NT2/D1 (cell line): ENCODE measurements around the gene DAAM1.

Experiments
- DNase-seq: peaks from one replicate; pipeline ENCODE4 v3.0.0-alpha.2; 2011; ENCODE audit warnings: low read depth, low spot score
- H3K27me3 ChIP-seq: 2 replicates; pipeline ENCODE4 v1.6.0; 2011; ENCODE audit warnings: mild to moderate bottlenecking; ENCODE audit not compliant: insufficient read length, insufficient read depth
- H3K36me3 ChIP-seq: 2 replicates; pipeline ENCODE4 v1.6.1; 2011; ENCODE audit warnings: mild to moderate bottlenecking, low read length, mixed read lengths; ENCODE audit not compliant: insufficient read depth, insufficient read length
- H3K4me1 ChIP-seq: 2 replicates; pipeline ENCODE4 v1.5.1; 2011; ENCODE audit not compliant: insufficient read depth, insufficient read length
- H3K4me3 ChIP-seq: 2 replicates; pipeline ENCODE4 v1.5.1; 2011; ENCODE audit warnings: low read depth; ENCODE audit not compliant: insufficient read length
- H3K9ac ChIP-seq: 2 replicates; pipeline ENCODE4 v1.6.0; 2011; ENCODE audit warnings: low read depth; ENCODE audit not compliant: insufficient read length
- H3K9me3 ChIP-seq: 2 replicates; pipeline ENCODE4 v1.5.1; 2011; ENCODE audit warnings: mild to moderate bottlenecking, low read length; ENCODE audit not compliant: insufficient read depth
- SUZ12 ChIP-seq: IDR thresholded peaks from 2 replicates; pipeline ENCODE4 v1.6.1; 2011; ENCODE audit not compliant: insufficient read length, insufficient read depth; ENCODE audit errors: extremely low read depth
- YY1 ChIP-seq: IDR thresholded peaks from 2 replicates; pipeline ENCODE4 v1.6.1; 2011; ENCODE audit not compliant: insufficient read length, insufficient read depth
- ZNF274 ChIP-seq: IDR thresholded peaks from 2 replicates; pipeline ENCODE4 v1.6.1; 2011; ENCODE audit warnings: mild to moderate bottlenecking, low read depth, low read length

Gene DAAM1

GRCh38 chr14:59238216-59238615 is 49.7 kb downstream of the DAAM1 start:
- Histone ChIP-seq H3K36me3 (no peaks in the 10 kb centered on the region), H3K4me1 (no peaks in the 10 kb centered on the region), H3K4me3 (no peak overlapping the region), H3K9me3 (no peaks in the 10 kb centered on the region), H3K9ac (no peak overlapping the region), H3K27me3 (no peaks in the 10 kb centered on the region)
- DNase-seq: no peak
- no peak for TF ChIP-seq ZNF274
- no peak for TF ChIP-seq SUZ12
- TF ChIP-seq YY1: no peak

GRCh38 chr14:59239022-59239421 is 50.6 kb downstream of the DAAM1 start:
- H3K9me3 ChIP-seq: no peaks in the 10 kb centered on the region
- H3K4me3 ChIP-seq: no peak overlapping the region
- TF ChIP-seq YY1: no peak
- no peak for TF ChIP-seq ZNF274
- TF ChIP-seq SUZ12: no peak
- H3K36me3 ChIP-seq: no peaks in the 10 kb centered on the region
- no peaks in the 10 kb centered on the region for H3K27me3 ChIP-seq
- no peak for DNase-seq
- no peak overlapping the region for H3K9ac ChIP-seq
- H3K4me1 ChIP-seq: no peaks in the 10 kb centered on the region

GRCh38 chr14:59240356-59240755 is 51.9 kb downstream of the DAAM1 start:
- H3K9me3 ChIP-seq: no peaks in the 10 kb centered on the region
- no peaks in the 10 kb centered on the region for H3K36me3 ChIP-seq
- H3K9ac ChIP-seq: no peak overlapping the region
- no peak for DNase-seq
- no peaks in the 10 kb centered on the region for H3K4me1 ChIP-seq
- no peaks in the 10 kb centered on the region for H3K27me3 ChIP-seq
- no peak overlapping the region for H3K4me3 ChIP-seq
- TF ChIP-seq ZNF274: no peak
- no peak for TF ChIP-seq SUZ12
- no peak for TF ChIP-seq YY1

- TF ChIP-seq SUZ12: no peak
- TF ChIP-seq YY1: no peak
- TF ChIP-seq ZNF274: no peak
- Histone ChIP-seq H3K9me3 (no peaks in the 10 kb centered on the region), H3K27me3 (no peaks in the 10 kb centered on the region), H3K4me1 (no peaks in the 10 kb centered on the region), H3K36me3 (no peaks in the 10 kb centered on the region), H3K9ac (no peak overlapping the region), H3K4me3 (no peak overlapping the region)
- DNase-seq: no peak
Measured at GRCh38 chr14:59241121-59241520, 52.7 kb downstream of the DAAM1 start.

GRCh38 chr14:59243174-59243573 is 54.7 kb downstream of the DAAM1 start:
- no peak for TF ChIP-seq SUZ12
- TF ChIP-seq ZNF274: no peak
- TF ChIP-seq YY1: no peak
- no peaks in the 10 kb centered on the region for H3K27me3 ChIP-seq
- H3K4me3 ChIP-seq: no peak overlapping the region
- H3K9ac ChIP-seq: no peak overlapping the region
- no peaks in the 10 kb centered on the region for H3K9me3 ChIP-seq
- DNase-seq: no peak
- no peaks in the 10 kb centered on the region for H3K36me3 ChIP-seq
- no peaks in the 10 kb centered on the region for H3K4me1 ChIP-seq

- DNase-seq: no peak
- no peak overlapping the region for H3K9ac ChIP-seq
- TF ChIP-seq SUZ12: no peak
- TF ChIP-seq YY1: no peak
- TF ChIP-seq ZNF274: no peak
- no peaks in the 10 kb centered on the region for H3K27me3 ChIP-seq
- H3K36me3 ChIP-seq: no peaks in the 10 kb centered on the region
- no peaks in the 10 kb centered on the region for H3K9me3 ChIP-seq
- H3K4me1 ChIP-seq: no peaks in the 10 kb centered on the region
- no peak overlapping the region for H3K4me3 ChIP-seq
Measured at GRCh38 chr14:59244581-59244980, 56.1 kb downstream of the DAAM1 start.

GRCh38 chr14:59245809-59246295 is 57.4 kb downstream of the DAAM1 start:
- H3K9me3 ChIP-seq: no peaks in the 10 kb centered on the region

More at GRCh38 chr14:59245809-59246295, 57.4 kb downstream of the DAAM1 start:
- Histone ChIP-seq H3K4me3 (no peak overlapping the region), H3K27me3 (no peaks in the 10 kb centered on the region), H3K36me3 (no peaks in the 10 kb centered on the region), H3K4me1 (no peaks in the 10 kb centered on the region), H3K9ac (no peak overlapping the region)
- DNase-seq: no peak
- TF ChIP-seq SUZ12 (no peak), ZNF274 (no peak), YY1 (no peak)
